ENCODE data around the gene PARD6G. TPM values are rescaled to one million over a fixed set of nuclear protein-coding genes. Genes with fewer than 3 reads are reported as not detected.

The PARD6G gene
- total RNA-seq, 1 donor from 2014 or later, result not detected

DNA sequence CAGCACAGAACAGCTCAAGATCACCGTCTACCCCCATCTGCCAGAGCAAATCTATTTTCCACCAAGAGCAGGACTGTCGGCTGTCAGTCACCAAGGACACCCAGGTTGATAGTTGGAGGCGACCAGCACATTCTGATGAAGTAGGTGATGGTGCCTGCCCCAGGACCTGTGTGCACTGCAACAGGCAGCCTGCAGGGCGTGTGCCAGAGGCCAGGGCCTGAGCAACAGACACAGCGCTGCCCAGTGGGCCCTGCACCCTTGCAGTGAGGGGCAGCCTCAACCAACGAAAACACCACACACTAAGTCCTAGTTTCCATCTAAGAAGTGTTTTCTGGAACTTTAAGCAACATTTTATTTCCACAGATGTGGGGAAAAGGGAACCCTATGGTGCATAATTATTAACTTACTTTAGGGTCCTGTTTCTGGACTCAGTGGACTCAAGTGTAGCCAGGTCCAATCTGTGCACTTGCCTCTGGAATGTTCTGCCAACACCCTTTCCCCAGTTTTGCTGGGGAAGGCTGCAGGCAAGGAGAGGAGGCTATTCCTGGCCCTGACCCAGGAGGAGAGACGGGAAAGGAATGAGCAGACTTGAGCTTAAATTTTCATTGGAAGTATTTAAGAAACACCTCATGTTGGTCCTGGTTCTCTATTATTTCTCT is 76.8 kb downstream of the PARD6G start:
- peaks cover 2% of the 10 kb centered on the region for H3K9me3 Mint-ChIP-seq
- H3K27me3 Mint-ChIP-seq, result peaks cover 36% of the 10 kb centered on the region
- DNase-seq (no peak), ATAC-seq (ENCODE audit: low read depth) (no peak)
- POLR2A ChIA-PET, result no interaction called here
- no peaks in the 10 kb centered on the region for H3K36me3 Mint-ChIP-seq (ENCODE audit: low read depth)
- CTCF ChIA-PET, result interaction anchor here (1.2 kb wide), 1 partner anchor 13 kb away, joined by 6 read pairs; no protein-coding TSS in a partner anchor
- H3K4me3 Mint-ChIP-seq, result no peak overlapping the region
- intact Hi-C loops (cut with micrococcal nuclease), result no loop called here
- TF ChIP-seq, protein P1, sequence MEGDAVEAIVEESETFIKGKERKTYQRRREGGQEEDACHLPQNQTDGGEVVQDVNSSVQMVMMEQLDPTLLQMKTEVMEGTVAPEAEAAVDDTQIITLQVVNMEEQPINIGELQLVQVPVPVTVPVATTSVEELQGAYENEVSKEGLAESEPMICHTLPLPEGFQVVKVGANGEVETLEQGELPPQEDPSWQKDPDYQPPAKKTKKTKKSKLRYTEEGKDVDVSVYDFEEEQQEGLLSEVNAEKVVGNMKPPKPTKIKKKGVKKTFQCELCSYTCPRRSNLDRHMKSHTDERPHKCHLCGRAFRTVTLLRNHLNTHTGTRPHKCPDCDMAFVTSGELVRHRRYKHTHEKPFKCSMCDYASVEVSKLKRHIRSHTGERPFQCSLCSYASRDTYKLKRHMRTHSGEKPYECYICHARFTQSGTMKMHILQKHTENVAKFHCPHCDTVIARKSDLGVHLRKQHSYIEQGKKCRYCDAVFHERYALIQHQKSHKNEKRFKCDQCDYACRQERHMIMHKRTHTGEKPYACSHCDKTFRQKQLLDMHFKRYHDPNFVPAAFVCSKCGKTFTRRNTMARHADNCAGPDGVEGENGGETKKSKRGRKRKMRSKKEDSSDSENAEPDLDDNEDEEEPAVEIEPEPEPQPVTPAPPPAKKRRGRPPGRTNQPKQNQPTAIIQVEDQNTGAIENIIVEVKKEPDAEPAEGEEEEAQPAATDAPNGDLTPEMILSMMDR (IDR thresholded peaks at IDR 0.05), result no peak
- peaks cover 2% of the 10 kb centered on the region for H3K4me1 Mint-ChIP-seq
- H3K27ac Mint-ChIP-seq, result no peak overlapping the region

DNA sequence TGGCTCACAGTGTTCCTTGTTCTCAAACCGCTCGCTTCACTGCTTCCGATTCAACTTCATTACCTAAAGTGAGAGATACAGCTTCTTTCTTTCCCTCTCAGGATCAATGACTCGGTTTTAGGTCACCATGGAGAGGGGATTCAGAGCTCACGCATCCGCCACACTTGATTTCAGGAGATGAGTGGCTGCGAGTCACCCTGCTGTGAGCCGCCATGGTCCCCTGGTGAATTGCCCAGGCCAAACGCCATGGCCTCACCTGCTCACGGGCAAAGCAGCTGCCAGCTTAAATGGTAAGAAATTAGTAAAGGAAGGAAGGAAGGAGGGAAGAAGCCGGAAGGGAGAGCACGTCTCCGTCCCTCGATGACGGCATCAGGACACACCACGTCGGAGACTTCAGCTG is 77.7 kb downstream of the PARD6G start:
- Mint-ChIP-seq H3K4me1 (peaks cover 2% of the 10 kb centered on the region), H3K27me3 (peaks cover 33% of the 10 kb centered on the region), H3K27ac (no peak overlapping the region), H3K4me3 (no peak overlapping the region), H3K9me3 (peaks cover 8% of the 10 kb centered on the region), H3K36me3 (ENCODE audit: low read depth) (no peaks in the 10 kb centered on the region)
- ChIA-PET POLR2A (no interaction called here), CTCF (interaction anchor here (1.2 kb wide), 1 partner anchor 10 kb away, joined by 3 read pairs; no protein-coding TSS in a partner anchor)
- DNase-seq (no peak), ATAC-seq (ENCODE audit: low read depth) (no peak)
- TF ChIP-seq, protein P1 (IDR thresholded peaks at IDR 0.05), result no peak
- intact Hi-C loops (cut with micrococcal nuclease), result no loop called here

DNA sequence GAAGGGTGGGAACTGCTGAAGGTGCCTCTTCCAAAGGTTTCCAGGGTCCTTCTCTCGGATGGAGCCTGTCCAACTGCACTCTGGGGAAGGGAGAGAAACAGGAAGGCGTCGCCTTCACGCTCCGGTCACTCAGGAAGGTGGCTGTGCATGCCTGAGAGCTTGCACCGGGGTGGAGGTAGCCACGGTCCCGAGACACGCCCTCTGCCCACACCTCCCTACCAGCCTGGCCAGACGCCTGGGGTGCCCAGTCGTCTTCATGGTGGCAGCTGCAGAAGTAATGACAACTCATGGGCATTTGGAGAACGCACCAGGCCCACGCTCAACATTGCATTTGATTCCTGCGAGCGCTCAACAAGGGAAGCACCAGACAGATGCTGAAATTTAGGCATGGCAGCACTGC is 78.3 kb downstream of the PARD6G start:
- no peak for ATAC-seq (ENCODE audit: low read depth)
- CTCF ChIA-PET, result interaction anchor here (1.2 kb wide), 1 partner anchor 9 kb away, joined by 3 read pairs; no protein-coding TSS in a partner anchor

DNA sequence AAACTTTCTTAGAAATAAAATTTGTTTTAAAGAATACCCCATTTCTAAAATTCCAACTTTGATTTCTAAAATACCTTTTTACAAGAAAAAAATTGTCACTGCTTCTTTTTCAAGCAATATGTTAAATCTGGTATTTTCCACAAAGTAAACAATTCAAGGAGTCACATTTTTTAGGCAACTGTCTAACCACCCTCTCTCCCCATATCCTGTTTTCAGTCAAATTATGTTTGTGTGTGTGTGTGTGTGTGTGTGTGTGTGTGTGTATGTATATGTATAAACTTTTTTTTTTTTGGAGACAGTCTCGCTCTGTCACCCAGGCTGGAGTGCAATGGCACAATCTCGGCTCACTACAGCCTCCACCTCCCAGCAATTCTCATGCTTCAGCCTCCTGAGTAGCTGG is 79.0 kb downstream of the PARD6G start:
- Mint-ChIP-seq H3K9me3 (peaks cover 12% of the 10 kb centered on the region), H3K4me1 (peaks cover 2% of the 10 kb centered on the region), H3K27me3 (peaks cover 33% of the 10 kb centered on the region), H3K4me3 (no peak overlapping the region), H3K27ac (no peak overlapping the region), H3K36me3 (ENCODE audit: low read depth) (no peaks in the 10 kb centered on the region)
- ChIA-PET POLR2A (no interaction called here), CTCF (interaction anchor here (1.2 kb wide), 1 partner anchor 8 kb away, joined by 3 read pairs; no protein-coding TSS in a partner anchor)
- TF ChIP-seq, protein P1 (IDR thresholded peaks at IDR 0.05), result no peak
- ATAC-seq (ENCODE audit: low read depth) (no peak), DNase-seq (no peak)
- intact Hi-C loops (cut with micrococcal nuclease), result no loop called here

More for the DNA sequence above, 78.3 kb downstream of the PARD6G start:
- Mint-ChIP-seq H3K4me1 (peaks cover 2% of the 10 kb centered on the region), H3K27ac (no peak overlapping the region), H3K36me3 (ENCODE audit: low read depth) (no peaks in the 10 kb centered on the region), H3K4me3 (no peak overlapping the region), H3K27me3 (peaks cover 33% of the 10 kb centered on the region), H3K9me3 (peaks cover 12% of the 10 kb centered on the region)
- no peak for DNase-seq
- TF ChIP-seq, protein P1 (IDR thresholded peaks at IDR 0.05), result no peak
- intact Hi-C loops (cut with micrococcal nuclease), result no loop called here
- POLR2A ChIA-PET, result no interaction called here

DNA sequence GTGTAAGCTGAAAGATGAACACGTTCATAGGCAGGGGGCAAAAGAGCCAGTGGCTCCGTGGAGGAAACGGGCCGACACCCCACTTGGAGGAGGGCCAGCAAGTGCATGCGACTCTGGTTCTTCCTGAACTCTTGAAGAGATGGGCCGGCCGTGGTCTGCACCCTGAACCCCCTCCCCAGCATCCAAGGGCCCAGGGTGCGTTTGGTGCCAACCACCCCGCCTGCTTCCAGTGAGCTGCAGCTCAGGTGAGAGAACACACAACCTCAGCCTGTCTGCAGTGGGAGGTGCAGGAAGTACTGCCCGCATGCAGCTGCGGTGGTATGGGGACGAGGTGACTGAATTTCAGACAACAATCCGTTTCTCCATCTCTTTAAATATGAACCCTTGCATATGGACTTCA is 79.4 kb downstream of the PARD6G start:
- intact Hi-C loops (cut with micrococcal nuclease), result no loop called here
- no peak for DNase-seq
- peaks cover 2% of the 10 kb centered on the region for H3K4me1 Mint-ChIP-seq
- H3K36me3 Mint-ChIP-seq (ENCODE audit: low read depth), result no peaks in the 10 kb centered on the region
- no peak overlapping the region for H3K27ac Mint-ChIP-seq
- no peak overlapping the region for H3K4me3 Mint-ChIP-seq
- no peak for ATAC-seq (ENCODE audit: low read depth)
- peaks cover 12% of the 10 kb centered on the region for H3K9me3 Mint-ChIP-seq
- POLR2A ChIA-PET, result no interaction called here
- H3K27me3 Mint-ChIP-seq, result peaks cover 31% of the 10 kb centered on the region
- CTCF ChIA-PET, result no interaction called here
- TF ChIP-seq, protein P1 (IDR thresholded peaks at IDR 0.05), result no peak
